T-helper 2 cell treated with Interferon-gamma antibody and Interleukin-4, amounts not matched to agents 5 μg/mL and 100 μg/mL, for 36 hours (primary cell): ENCODE results near the gene AACS.

Source experiments
- DNase-seq: peaks from one replicate; pipeline ENCODE4 v3.0.0; 2021; ENCODE audit warnings: low spot score
- H3K27ac Mint-ChIP-seq: one replicate; pipeline ENCODE4 v1.8.0; 2021; ENCODE audit warnings: mild to moderate bottlenecking, mixed read lengths
- H3K27me3 Mint-ChIP-seq: one replicate; pipeline ENCODE4 v1.8.0; 2021; ENCODE audit warnings: low read depth, mixed read lengths
- H3K36me3 Mint-ChIP-seq: one replicate; pipeline ENCODE4 v1.8.0; 2021; ENCODE audit warnings: low read depth, mixed read lengths
- H3K4me1 Mint-ChIP-seq: one replicate; pipeline ENCODE4 v1.8.0; 2021; ENCODE audit warnings: low read depth, mixed read lengths
- H3K4me3 Mint-ChIP-seq: one replicate; pipeline ENCODE4 v1.8.0; 2022; ENCODE audit warnings: mild to moderate bottlenecking, moderate library complexity, mixed read lengths
- H3K9me3 Mint-ChIP-seq: one replicate; pipeline ENCODE4 v1.8.0; 2021; ENCODE audit warnings: mixed read lengths

The AACS gene

DNA sequence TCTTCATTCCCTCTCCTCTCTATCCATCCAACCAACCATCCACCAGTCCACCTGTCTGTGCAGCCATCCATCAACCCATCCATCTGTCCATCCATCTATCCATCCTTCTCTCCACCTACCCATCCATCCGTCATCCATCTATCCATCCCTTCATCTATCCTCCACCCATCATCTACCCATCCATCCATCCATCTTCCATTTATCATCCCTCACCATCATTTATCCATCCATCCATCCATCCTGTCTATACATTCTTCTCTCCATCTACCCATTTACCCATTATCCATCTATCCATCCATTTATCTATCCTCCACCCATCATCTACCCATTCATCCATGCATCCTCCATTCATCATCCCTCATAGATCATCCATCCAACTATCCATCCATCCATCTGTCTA is 24.4 kb downstream of the AACS start:
- Mint-ChIP-seq H3K9me3 (no peaks in the 10 kb centered on the region), H3K27ac (no peak overlapping the region), H3K27me3 (no peaks in the 10 kb centered on the region), H3K4me1 (no peaks in the 10 kb centered on the region), H3K36me3 (peaks cover 17% of the 10 kb centered on the region), H3K4me3 (no peak overlapping the region)
- no peak for DNase-seq

GRCh38 chr12:125090437-125090836 is 25.2 kb downstream of the AACS start:
- H3K36me3 Mint-ChIP-seq = peaks cover 17% of the 10 kb centered on the region
- no peak for DNase-seq
- no peak overlapping the region for H3K27ac Mint-ChIP-seq
- no peaks in the 10 kb centered on the region for H3K4me1 Mint-ChIP-seq
- no peak overlapping the region for H3K4me3 Mint-ChIP-seq
- no peaks in the 10 kb centered on the region for H3K27me3 Mint-ChIP-seq
- no peaks in the 10 kb centered on the region for H3K9me3 Mint-ChIP-seq

DNA sequence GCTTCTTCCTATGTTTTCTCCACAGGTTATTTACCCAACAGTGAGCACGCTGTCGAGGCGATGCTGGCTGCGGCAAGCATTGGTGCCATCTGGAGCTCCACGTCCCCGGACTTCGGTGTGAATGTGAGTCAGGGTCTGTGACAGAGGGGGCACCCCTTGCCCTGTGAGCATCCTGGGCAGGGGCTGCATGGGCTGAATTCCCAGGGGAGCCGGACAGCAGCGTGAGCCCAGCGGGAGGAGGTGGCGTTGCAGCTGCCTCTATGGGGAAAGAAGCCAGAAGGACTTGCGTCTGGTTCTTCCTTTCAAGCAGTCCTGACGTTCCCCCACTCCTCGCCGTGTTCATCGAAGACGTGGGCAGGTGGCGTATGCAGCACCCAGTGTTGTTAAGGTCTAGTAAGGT is 26.2 kb downstream of the AACS start:
- Mint-ChIP-seq H3K36me3 (peaks cover 12% of the 10 kb centered on the region), H3K9me3 (no peaks in the 10 kb centered on the region), H3K4me1 (no peaks in the 10 kb centered on the region), H3K27ac (no peak overlapping the region), H3K27me3 (no peaks in the 10 kb centered on the region), H3K4me3 (no peak overlapping the region)
- no peak for DNase-seq

DNA sequence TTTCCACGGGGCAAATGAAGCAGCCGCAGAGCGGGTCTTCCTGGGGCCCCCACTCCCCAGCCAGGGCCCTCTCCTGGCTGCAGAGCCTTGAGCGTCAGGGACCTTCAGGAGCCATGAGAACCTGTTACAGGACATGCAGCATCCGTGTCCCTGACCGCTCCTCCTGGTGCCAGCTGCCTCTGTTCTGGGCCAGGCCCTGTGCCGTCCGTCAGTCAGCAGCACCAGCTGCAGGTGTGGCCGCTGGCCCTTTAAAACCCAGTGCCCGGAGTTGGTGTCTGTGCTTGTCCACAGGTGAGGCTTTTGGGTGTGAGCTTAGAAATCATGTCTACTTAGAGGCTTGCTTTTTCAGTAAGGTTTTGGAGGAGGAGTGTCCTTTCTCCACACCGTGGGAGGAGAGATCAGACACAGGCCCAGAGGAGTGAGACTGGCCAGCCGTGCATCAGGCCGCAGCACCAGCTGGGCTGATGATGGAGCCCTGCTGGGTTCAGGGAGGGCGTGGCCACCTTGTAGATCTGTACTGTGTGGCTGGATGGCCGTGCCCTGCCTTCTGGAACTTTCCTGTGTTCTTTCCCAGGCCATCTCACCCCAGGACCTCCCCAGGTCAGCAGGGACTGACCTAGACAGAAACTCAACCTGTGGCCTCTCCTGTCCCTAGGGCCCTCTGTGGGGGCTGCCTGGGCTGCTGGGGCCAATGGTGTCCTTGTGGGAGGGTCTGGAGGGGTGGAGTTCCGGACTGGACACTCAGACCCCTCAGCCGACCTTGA is 27.1 kb downstream of the AACS start:
- H3K27ac Mint-ChIP-seq = no peak overlapping the region
- no peaks in the 10 kb centered on the region for H3K9me3 Mint-ChIP-seq
- H3K36me3 Mint-ChIP-seq = peaks cover 8% of the 10 kb centered on the region
- no peaks in the 10 kb centered on the region for H3K27me3 Mint-ChIP-seq
- no peak for DNase-seq
- no peak overlapping the region for H3K4me3 Mint-ChIP-seq
- peaks cover 2% of the 10 kb centered on the region for H3K4me1 Mint-ChIP-seq

DNA sequence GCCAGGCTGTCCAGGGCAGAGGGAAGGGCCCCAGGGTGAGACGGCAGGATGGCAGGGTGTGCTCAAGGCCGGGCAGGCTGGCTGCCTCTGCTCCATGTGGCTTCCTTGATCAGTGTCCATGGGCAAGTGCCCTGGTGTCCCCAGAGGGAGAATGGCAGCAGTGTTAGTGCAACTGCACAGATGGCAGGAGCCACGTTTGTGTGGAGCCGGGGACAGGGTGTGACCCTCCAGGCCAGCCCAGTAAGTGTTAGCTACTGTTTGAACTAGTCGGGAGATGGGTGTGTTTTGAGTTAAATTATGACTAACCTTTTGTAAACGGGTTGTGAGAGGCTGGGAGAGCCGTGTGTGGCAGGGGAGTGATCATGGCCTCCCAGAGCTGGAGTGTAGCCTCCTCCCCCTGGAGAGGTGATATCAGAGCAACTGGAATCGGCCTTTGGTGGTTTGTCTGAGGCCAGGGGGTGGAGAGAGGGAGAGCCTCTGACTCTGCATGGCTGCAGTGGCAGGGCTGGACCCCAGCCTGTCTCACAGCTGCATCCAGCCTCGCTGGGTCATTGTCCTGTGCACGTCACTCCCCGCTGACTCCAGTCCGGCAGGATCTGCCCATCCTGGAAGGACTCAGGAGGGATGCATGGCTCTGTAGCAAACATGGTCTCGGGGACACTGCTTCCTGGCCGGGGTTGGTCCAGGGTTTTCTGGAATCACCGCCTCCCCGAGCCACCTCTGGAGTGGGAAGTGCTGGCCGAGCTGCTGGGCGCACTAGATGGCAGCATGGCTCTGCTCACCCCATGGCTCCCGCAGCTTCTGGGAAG is 27.8 kb downstream of the AACS start:
- H3K4me3 Mint-ChIP-seq = no peak overlapping the region
- no peaks in the 10 kb centered on the region for H3K9me3 Mint-ChIP-seq
- peaks cover 6% of the 10 kb centered on the region for H3K36me3 Mint-ChIP-seq
- no peak overlapping the region for H3K27ac Mint-ChIP-seq
- peaks cover 5% of the 10 kb centered on the region for H3K4me1 Mint-ChIP-seq
- no peak for DNase-seq
- H3K27me3 Mint-ChIP-seq = no peaks in the 10 kb centered on the region

DNA sequence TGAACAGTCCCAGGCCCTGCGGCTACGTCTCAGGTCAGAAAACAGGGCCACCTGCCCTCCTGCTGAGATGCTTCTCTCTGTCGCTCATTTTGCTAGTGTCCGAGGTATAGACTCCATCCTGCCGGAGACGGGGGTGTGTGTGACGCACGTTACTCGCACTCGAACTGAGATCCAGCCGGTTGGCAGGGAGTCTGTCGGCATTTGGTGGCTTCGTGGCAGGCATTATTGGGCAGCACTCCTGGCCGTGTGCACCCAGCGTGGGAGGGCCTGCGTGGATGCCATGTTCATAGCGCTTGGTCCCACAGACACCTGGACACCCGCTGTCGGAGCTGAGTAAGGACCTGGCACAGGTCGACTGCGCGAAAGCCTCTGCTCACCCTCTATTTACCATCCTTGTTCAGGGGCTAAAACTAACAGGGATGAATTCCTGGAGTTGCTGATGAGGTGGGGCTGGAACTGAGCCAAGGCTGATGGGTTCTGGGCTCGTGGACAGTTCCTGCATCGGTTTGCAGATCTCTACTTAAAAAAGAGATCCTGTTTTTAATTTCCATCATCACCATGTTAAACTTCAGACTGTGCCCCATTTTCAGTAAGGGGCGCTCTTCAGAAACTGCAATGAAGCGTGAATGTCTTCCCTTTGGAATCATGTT is 28.6 kb downstream of the AACS start:
- no peak overlapping the region for H3K4me3 Mint-ChIP-seq
- no peak overlapping the region for H3K27ac Mint-ChIP-seq
- no peak for DNase-seq
- H3K36me3 Mint-ChIP-seq = peaks cover 6% of the 10 kb centered on the region
- H3K4me1 Mint-ChIP-seq = peaks cover 8% of the 10 kb centered on the region
- H3K9me3 Mint-ChIP-seq = no peaks in the 10 kb centered on the region
- H3K27me3 Mint-ChIP-seq = no peaks in the 10 kb centered on the region

DNA sequence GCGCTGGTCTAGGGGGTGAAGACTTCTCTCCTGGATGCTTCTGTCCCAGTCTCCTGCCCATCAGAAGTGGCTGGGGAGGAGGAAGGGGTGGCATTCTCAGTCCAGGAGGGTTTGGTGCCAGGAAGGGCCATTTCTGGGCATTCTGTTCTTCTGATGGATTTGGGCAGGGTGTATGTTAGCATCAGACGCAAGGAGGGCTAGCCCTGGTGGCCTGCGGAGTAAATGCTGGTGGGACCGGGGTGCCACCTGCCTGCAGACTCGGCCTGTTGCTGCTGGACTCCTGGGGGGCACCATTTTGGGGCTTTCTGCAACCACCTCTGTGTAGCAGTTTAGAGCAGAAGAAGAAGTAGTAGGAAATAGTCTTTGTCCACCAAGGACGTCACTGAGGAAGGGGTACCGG is 31.7 kb downstream of the AACS start:
- Mint-ChIP-seq H3K9me3 (no peaks in the 10 kb centered on the region), H3K36me3 (peaks cover 4% of the 10 kb centered on the region), H3K4me1 (peaks cover 14% of the 10 kb centered on the region), H3K27me3 (no peaks in the 10 kb centered on the region), H3K27ac (no peak overlapping the region), H3K4me3 (no peak overlapping the region)
- DNase-seq = no peak

GRCh38 chr12:125097427-125097826 is 32.2 kb downstream of the AACS start:
- no peak overlapping the region for H3K27ac Mint-ChIP-seq
- H3K27me3 Mint-ChIP-seq = no peaks in the 10 kb centered on the region
- H3K36me3 Mint-ChIP-seq = peaks cover 4% of the 10 kb centered on the region
- H3K4me1 Mint-ChIP-seq = peaks cover 14% of the 10 kb centered on the region
- no peaks in the 10 kb centered on the region for H3K9me3 Mint-ChIP-seq
- no peak overlapping the region for H3K4me3 Mint-ChIP-seq
- DNase-seq = no peak

DNA sequence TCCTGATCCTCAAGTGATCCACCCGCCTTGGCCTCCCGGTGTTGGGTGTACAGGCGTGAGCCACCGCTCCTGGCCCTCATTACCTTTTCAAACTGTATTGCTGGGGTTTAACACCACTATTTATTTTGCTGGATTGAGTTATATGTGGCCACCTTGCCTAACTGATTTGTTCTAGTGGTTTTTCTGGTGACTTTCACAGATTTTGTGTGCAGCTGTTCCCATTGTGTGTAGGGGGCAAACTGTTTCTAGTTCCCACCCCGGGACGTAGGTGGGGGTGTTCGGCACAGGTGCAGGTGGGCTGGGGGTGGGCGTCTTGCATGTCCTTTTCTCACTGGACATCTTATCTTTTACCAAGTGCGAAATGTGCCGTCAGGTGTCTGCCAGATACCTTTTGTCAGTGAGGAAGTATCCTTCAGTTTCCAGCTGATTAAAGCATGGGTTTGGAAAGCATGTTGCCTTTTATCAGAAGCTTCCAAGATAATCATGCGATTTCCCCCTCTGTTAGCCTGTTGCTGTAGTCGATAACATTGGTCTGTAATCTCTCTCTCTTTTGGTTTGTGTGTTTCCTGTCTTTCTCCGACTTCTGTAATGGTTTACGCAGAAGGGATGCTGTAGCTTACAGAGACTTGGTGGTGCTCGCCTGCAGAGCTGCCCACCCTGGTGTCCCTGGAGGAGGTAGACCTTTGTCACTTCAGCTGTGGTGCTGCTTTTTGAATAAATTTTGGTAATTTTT is 33.6 kb downstream of the AACS start:
- no peak overlapping the region for H3K4me3 Mint-ChIP-seq
- H3K4me1 Mint-ChIP-seq = peaks cover 14% of the 10 kb centered on the region
- no peaks in the 10 kb centered on the region for H3K9me3 Mint-ChIP-seq
- H3K36me3 Mint-ChIP-seq = peaks cover 8% of the 10 kb centered on the region
- no peak for DNase-seq
- no peaks in the 10 kb centered on the region for H3K27me3 Mint-ChIP-seq
- peak overlapping the region; percentile 63 for H3K27ac Mint-ChIP-seq

- DNase-seq = no peak
- Mint-ChIP-seq H3K36me3 (peaks cover 11% of the 10 kb centered on the region), H3K4me1 (peaks cover 14% of the 10 kb centered on the region), H3K4me3 (no peak overlapping the region), H3K27me3 (no peaks in the 10 kb centered on the region), H3K27ac (no peak overlapping the region), H3K9me3 (no peaks in the 10 kb centered on the region)
Observed at GRCh38 chr12:125099409-125099782, 34.2 kb downstream of the AACS start.

DNA sequence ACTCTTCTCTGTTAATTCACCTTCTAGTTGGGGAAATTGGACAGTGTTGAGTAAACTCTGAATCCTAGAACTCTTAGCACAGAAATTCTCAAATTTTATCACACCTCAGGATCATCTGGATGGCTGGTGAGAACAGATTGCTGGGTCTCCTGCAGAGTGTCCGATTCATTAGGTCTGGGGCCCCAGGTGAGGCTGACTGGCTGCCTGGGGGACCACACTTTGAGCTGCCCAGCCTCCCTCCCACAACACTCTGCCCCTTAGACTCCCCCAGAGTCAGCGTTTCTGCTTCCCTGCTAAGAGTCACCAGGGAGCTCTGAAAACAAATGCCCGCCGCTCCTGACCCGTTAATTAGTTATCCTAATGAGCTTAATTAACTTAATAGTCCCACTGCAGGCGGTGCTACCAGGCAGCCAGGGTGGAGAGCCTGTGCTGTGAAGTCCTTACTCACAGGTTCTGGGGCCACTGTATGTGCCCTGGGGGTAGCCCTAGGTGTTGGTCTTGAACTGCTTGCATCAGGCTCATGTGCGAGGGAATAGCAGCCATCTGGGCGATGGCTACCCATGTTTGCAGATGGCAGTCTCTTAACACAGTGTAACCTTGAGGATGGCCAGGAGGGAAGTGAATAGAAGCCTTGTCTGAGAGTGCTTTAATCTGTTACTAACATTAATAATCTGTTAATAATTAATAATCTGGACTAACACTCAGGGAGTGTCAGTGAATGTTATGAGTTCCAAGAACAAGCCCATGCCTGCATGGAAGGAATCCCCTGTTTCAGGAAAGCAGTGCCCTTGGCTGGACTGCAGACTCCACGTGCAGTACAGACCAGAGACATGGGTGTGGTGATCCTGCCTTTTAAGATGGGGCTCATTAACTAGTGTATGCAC is 35.6 kb downstream of the AACS start:
- H3K27me3 Mint-ChIP-seq = no peaks in the 10 kb centered on the region
- H3K4me1 Mint-ChIP-seq = peaks cover 14% of the 10 kb centered on the region
- H3K9me3 Mint-ChIP-seq = no peaks in the 10 kb centered on the region
- H3K4me3 Mint-ChIP-seq = no peak overlapping the region
- H3K36me3 Mint-ChIP-seq = peaks cover 12% of the 10 kb centered on the region
- no peak overlapping the region for H3K27ac Mint-ChIP-seq
- DNase-seq = no peak

DNA sequence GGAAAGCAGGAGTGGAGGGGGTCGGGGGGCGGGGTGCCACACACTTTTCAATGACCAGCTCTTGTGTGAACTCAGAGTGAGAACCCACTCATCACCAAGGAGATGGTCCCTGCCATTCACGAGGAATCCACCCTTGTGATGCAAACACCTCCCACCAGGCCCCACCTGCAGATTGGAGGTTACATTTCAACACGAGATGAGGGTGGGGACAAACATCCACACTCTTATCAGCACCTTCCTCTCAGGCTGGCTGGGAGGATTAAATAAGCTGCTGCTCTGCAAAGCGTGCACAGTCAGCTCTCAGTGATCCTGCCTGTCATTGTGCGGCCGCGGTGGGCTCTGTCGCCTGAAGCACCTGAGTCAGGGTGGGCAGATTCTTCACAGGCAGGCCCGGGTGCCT is 39.7 kb downstream of the AACS start:
- Mint-ChIP-seq H3K9me3 (no peaks in the 10 kb centered on the region), H3K27ac (no peak overlapping the region), H3K4me1 (no peaks in the 10 kb centered on the region), H3K4me3 (no peak overlapping the region), H3K36me3 (peaks cover 22% of the 10 kb centered on the region), H3K27me3 (no peaks in the 10 kb centered on the region)
- DNase-seq = no peak

GRCh38 chr12:125105600-125105999 is 40.4 kb downstream of the AACS start:
- no peak overlapping the region for H3K27ac Mint-ChIP-seq
- H3K9me3 Mint-ChIP-seq = no peaks in the 10 kb centered on the region
- no peak overlapping the region for H3K4me3 Mint-ChIP-seq
- H3K36me3 Mint-ChIP-seq = peaks cover 26% of the 10 kb centered on the region
- DNase-seq = no peak
- no peaks in the 10 kb centered on the region for H3K27me3 Mint-ChIP-seq
- H3K4me1 Mint-ChIP-seq = no peaks in the 10 kb centered on the region
